Thyroid gland (tissue), 4 donors: Measurements from ENCODE around the gene ATXN7.

Source experiments
- CTCF ChIP-seq, 6 experiments: fragments of 200-600 bp in 3 of 6; fragments of 450-650 bp in 3 of 6; sonication (generic) in 3 of 6; IDR thresholded peaks; one replicate each; pipeline ENCODE4 v1.5.1; 2016 to 2019; ENCODE audit warnings: antibody characterized with exemption in 6 of 6, mild to moderate bottlenecking in 2 of 6, inconsistent platforms in 1 of 6, moderate library complexity in 1 of 6
- POLR2A ChIP-seq, 2 donors: fragments of 450-650 bp; IDR thresholded peaks; one replicate each; pipeline ENCODE4 v1.6.1; 2017; ENCODE audit warnings: antibody characterized with exemption in 2 of 2, mild to moderate bottlenecking in 2 of 2, moderate library complexity in 1 of 2

DNA sequence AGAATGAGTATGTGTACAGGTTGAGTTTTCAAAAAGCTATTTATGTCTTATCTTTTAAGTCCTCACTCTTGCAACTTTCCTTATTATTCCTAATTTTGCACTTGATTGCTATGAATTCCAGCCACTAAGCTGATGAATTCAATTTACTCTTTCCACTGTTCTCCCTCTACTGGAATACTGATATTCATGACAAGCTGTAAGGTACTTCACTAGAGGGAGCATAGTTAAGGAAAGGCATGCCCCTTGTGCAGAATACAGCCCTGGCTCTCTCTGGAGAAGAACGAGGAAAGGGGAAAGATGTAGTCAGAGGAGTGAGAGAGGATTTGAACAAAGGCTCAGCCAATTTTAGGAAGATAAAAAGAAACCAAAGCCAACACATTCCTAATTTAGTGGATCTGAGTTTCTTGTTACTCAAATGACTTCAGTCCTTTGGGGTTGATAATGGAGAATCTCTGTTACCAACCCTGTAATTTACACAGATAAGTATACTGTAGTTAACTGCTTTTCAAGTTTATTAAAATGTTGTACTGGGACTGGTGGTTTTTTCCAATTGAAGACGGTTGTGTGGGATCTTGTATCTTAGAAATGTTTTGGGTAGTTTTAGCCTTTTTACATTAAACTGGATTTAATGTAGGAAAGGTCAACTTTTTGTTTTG lies 44.5 kb downstream of the ATXN7 start:
- TF ChIP-seq POLR2A (IDR thresholded peaks at IDR 0.05) (no peak), CTCF (IDR thresholded peaks at IDR 0.05) (peak in 1 of 6 experiments; percentile 9)
